CD14-positive monocyte (primary cell): Measurements from ENCODE around the gene FABP7. TPM values are rescaled to one million over a fixed set of nuclear protein-coding genes. Genes with fewer than 3 reads are reported as not detected.

Experiments used
- DNase-seq, 3 donors: peaks; one replicate each; pipeline ENCODE4 v3.0.0-alpha.2; 2011 to 2022
- H2AFZ ChIP-seq: 2 replicates; pipeline ENCODE4 v1.6.0; 2012; ENCODE audit warnings: mild to moderate bottlenecking, low read depth, low read length, inconsistent platforms; ENCODE audit not compliant: insufficient read depth, poor library complexity, severe bottlenecking
- H3K27ac ChIP-seq, 2 donors: 1 replicate in 1 of 2; 2 replicates in 1 of 2; pipeline ENCODE4 v1.5.1; 2012 to 2013; ENCODE audit warnings: low read length in 2 of 2, control low read depth in 1 of 2, inconsistent platforms in 1 of 2, low read depth in 1 of 2, mild to moderate bottlenecking in 1 of 2
- H3K27me3 ChIP-seq, 2 donors: one replicate each; pipeline versions ENCODE4 v1.6.0 to v1.6.1; 2011 to 2013; ENCODE audit warnings: low read length in 2 of 2; ENCODE audit not compliant: control insufficient read depth in 2 of 2, insufficient read depth in 2 of 2
- H3K36me3 ChIP-seq, 2 donors: replicated peaks in 1 of 2; 1 replicate in 1 of 2; 2 replicates in 1 of 2; pipeline versions ENCODE4 v1.5.1 to v1.6.1; 2012 to 2013; ENCODE audit warnings: low read length in 2 of 2, control low read depth in 1 of 2, inconsistent platforms in 1 of 2, mild to moderate bottlenecking in 1 of 2; ENCODE audit not compliant: insufficient read depth in 2 of 2, control insufficient read depth in 1 of 2
- H3K4me1 ChIP-seq, 2 donors: 1 replicate in 1 of 2; 2 replicates in 1 of 2; pipeline versions ENCODE4 v1.5.1 to v1.6.1; 2012 to 2013; ENCODE audit warnings: low read length in 2 of 2, control low read depth in 1 of 2, inconsistent platforms in 1 of 2, mild to moderate bottlenecking in 1 of 2, moderate library complexity in 1 of 2; ENCODE audit not compliant: insufficient read depth in 2 of 2, control insufficient read depth in 1 of 2
- H3K4me2 ChIP-seq: replicated peaks from 2 replicates; pipeline ENCODE3; 2012; ENCODE audit warnings: low read length, moderate library complexity, mild to moderate bottlenecking; ENCODE audit not compliant: poor library complexity, severe bottlenecking; ENCODE audit errors: extremely low read depth
- H3K4me3 ChIP-seq, 3 experiments: fragments of 200-600 bp in 1 of 3; sonication (generic) in 1 of 3; replicated peaks in 1 of 3; 1 replicate in 2 of 3; 2 replicates in 1 of 3; pipeline ENCODE4 v1.5.1; 2011 to 2013; ENCODE audit warnings: low read length in 3 of 3, mild to moderate bottlenecking in 3 of 3, control low read depth in 2 of 3, low read depth in 2 of 3, inconsistent platforms in 1 of 3, moderate library complexity in 1 of 3
- H3K79me2 ChIP-seq: 2 replicates; pipeline ENCODE4 v1.6.0; 2012; ENCODE audit warnings: mild to moderate bottlenecking, control low read depth, inconsistent platforms, low read length, moderate library complexity; ENCODE audit not compliant: insufficient read depth
- H3K9ac ChIP-seq: 2 replicates; pipeline ENCODE4 v1.6.0; 2017; ENCODE audit warnings: low read length, mild to moderate bottlenecking; ENCODE audit not compliant: insufficient read depth, poor library complexity, severe bottlenecking
- H3K9me3 ChIP-seq, 2 donors: replicated peaks in 1 of 2; 1 replicate in 1 of 2; 2 replicates in 1 of 2; pipeline versions ENCODE4 v1.5.1 to v1.6.1; 2012 to 2013; ENCODE audit warnings: low read length in 2 of 2, control low read depth in 1 of 2; ENCODE audit not compliant: control insufficient read depth in 1 of 2, insufficient read depth in 1 of 2
- H4K20me1 ChIP-seq: 2 replicates; pipeline ENCODE4 v1.6.0; 2012; ENCODE audit warnings: mild to moderate bottlenecking, low read length, control low read depth, moderate library complexity; ENCODE audit not compliant: insufficient read depth
- H3K27ac Mint-ChIP-seq, 7 donors: one replicate each; pipeline ENCODE4 v1.8.0; 2020; ENCODE audit warnings: mild to moderate bottlenecking in 7 of 7, mixed read lengths in 7 of 7, moderate library complexity in 6 of 7, inconsistent platforms in 2 of 7
- H3K27me3 Mint-ChIP-seq, 3 donors: one replicate each; pipeline ENCODE4 v1.8.0; 2021 to 2022; ENCODE audit warnings: low read depth in 3 of 3, mild to moderate bottlenecking in 3 of 3, mixed read lengths in 3 of 3, moderate library complexity in 3 of 3, inconsistent platforms in 1 of 3
- H3K36me3 Mint-ChIP-seq, 2 donors: one replicate each; pipeline ENCODE4 v1.8.0; 2020; ENCODE audit warnings: mixed read lengths in 2 of 2, inconsistent platforms in 1 of 2, mild to moderate bottlenecking in 1 of 2
- H3K4me1 Mint-ChIP-seq: one replicate; pipeline ENCODE4 v1.8.0; 2020; ENCODE audit warnings: mild to moderate bottlenecking, mixed read lengths
- H3K4me3 Mint-ChIP-seq, 2 donors: one replicate each; pipeline ENCODE4 v1.8.0; 2020; ENCODE audit warnings: mild to moderate bottlenecking in 2 of 2, mixed read lengths in 2 of 2, moderate library complexity in 1 of 2
- H3K9me3 Mint-ChIP-seq, 7 donors: one replicate each; pipeline ENCODE4 v1.8.0; 2020 to 2022; ENCODE audit warnings: mixed read lengths in 7 of 7, mild to moderate bottlenecking in 6 of 7, moderate library complexity in 6 of 7, inconsistent platforms in 2 of 7
- WGBS: methylation state at CpG from one replicate; pipeline ENCODE4 v1.1.5; 2013; ENCODE audit warnings: missing lambda C conversion rate; ENCODE audit not compliant: insufficient coverage; 5-methylcytosine and 5-hydroxymethylcytosine counted together
- intact Hi-C, 2 donors: fragments of 100-400 bp; cut with micrococcal nuclease; formaldehyde crosslinking; loops; one replicate each; pipeline versions ENCODE4 v1.15.0 to v1.15.1; 2023
- polyA plus RNA-seq, 3 donors: library from polyadenylated mRNA; depleted of rRNA in 1 of 3; unstranded in 2 of 3; stranded (reverse) in 1 of 3; fragments of 300-500 nt in 2 of 3; fragments of >200 nt in 1 of 3; fragmentation: Illumina TruSeq in 2 of 3; gene quantifications; 1 replicate in 2 of 3; 2 replicates in 1 of 3; pipeline ENCODE4 v1.2.3, GENCODE V29; 2012 to 2021
- TF ChIP-seq, protein P1 (sequence below): fragments of 200-600 bp; IDR thresholded peaks from one replicate; pipeline ENCODE4 v1.8.0; 2022; ENCODE audit warnings: antibody characterized with exemption, mild to moderate bottlenecking

FABP7 gene
- polyA plus RNA-seq, 3 donors = not detected

DNA sequence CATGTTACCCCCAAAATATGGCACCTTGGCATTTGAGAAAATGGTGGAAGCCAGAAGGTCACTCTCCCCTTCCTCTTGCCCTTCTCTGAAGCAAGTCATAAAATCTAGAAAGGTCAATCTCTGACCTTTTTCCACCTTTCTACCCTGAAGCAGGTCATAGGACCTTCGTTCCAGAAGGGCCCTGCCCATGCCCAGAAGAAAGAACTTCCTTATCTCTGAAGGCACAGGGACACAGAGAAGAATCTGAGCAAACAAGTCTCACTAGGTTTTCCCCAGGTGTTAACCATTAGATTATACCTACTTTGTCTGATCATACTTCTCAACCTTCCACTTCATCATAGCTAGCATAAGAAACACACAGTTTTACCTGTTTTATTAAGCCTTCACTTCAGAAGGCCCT is 52.0 kb downstream of the FABP7 start:
- DNase-seq = no peak
- peaks cover 10 to 16% of the 10 kb centered on the region in 2 donors for H3K27me3 ChIP-seq
- H3K36me3 ChIP-seq = no peaks in the 10 kb centered on the region
- no peak overlapping the region for H3K4me3 Mint-ChIP-seq
- no peaks in the 10 kb centered on the region for H3K9me3 ChIP-seq
- TF ChIP-seq, protein P1, sequence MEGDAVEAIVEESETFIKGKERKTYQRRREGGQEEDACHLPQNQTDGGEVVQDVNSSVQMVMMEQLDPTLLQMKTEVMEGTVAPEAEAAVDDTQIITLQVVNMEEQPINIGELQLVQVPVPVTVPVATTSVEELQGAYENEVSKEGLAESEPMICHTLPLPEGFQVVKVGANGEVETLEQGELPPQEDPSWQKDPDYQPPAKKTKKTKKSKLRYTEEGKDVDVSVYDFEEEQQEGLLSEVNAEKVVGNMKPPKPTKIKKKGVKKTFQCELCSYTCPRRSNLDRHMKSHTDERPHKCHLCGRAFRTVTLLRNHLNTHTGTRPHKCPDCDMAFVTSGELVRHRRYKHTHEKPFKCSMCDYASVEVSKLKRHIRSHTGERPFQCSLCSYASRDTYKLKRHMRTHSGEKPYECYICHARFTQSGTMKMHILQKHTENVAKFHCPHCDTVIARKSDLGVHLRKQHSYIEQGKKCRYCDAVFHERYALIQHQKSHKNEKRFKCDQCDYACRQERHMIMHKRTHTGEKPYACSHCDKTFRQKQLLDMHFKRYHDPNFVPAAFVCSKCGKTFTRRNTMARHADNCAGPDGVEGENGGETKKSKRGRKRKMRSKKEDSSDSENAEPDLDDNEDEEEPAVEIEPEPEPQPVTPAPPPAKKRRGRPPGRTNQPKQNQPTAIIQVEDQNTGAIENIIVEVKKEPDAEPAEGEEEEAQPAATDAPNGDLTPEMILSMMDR = no peak
- H3K36me3 Mint-ChIP-seq = no peaks in the 10 kb centered on the region
- no peak overlapping the region for H3K9ac ChIP-seq
- intact Hi-C loops = no loop called here
- peaks cover 0 to 2% (median 0%) of the 10 kb centered on the region in 7 donors for H3K9me3 Mint-ChIP-seq
- peaks cover 16 to 20% (median 19%) of the 10 kb centered on the region in 3 donors for H3K27me3 Mint-ChIP-seq
- H3K4me3 ChIP-seq = no peak overlapping the region
- H3K79me2 ChIP-seq = no peaks in the 10 kb centered on the region
- no peak overlapping the region for H3K4me2 ChIP-seq
- no peaks in the 10 kb centered on the region for H4K20me1 ChIP-seq
- no peak overlapping the region for H3K27ac ChIP-seq
- H3K4me1 Mint-ChIP-seq = no peaks in the 10 kb centered on the region
- H3K27ac Mint-ChIP-seq = no peak overlapping the region
- WGBS = 67% methylated on average over 1 of the region's 1 CpG
- no peak overlapping the region for H2AFZ ChIP-seq
- H3K4me1 ChIP-seq = no peaks in the 10 kb centered on the region

DNA sequence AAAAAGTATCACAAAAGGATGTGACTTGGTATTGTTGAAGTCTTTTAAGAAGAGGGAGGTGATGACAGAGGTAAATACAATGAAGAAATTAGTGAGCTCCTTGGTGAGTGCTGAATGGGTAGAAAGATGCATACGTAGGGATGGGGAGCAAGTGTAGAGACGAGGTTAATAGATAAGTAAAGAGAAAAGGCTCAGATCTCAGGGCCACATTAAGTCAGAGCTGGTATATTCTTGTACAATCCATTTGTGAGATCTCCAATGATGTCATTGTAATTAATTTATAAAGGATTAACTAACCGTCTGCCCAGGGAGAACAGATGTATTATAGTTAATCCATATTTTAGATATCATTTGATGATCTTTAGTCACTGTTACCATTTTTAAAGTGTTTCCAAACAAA is 52.9 kb downstream of the FABP7 start:
- peak overlapping the region in 1 of 2 donors; percentile 2 for H3K4me3 Mint-ChIP-seq
- WGBS = no CpG with 5 or more reads among the region's 3 CpGs
- no peaks in the 10 kb centered on the region for H3K4me1 ChIP-seq
- H3K4me1 Mint-ChIP-seq = no peaks in the 10 kb centered on the region
- H3K27ac ChIP-seq = no peak overlapping the region
- H3K27me3 Mint-ChIP-seq = peaks cover 13 to 22% (median 18%) of the 10 kb centered on the region in 3 donors
- no peaks in the 10 kb centered on the region for H3K79me2 ChIP-seq
- no peak overlapping the region for H2AFZ ChIP-seq
- H3K27ac Mint-ChIP-seq = no peak overlapping the region
- H3K36me3 Mint-ChIP-seq = no peaks in the 10 kb centered on the region
- no peak overlapping the region for H3K4me2 ChIP-seq
- peaks cover 0 to 2% (median 0%) of the 10 kb centered on the region in 7 donors for H3K9me3 Mint-ChIP-seq
- H3K9ac ChIP-seq = no peak overlapping the region
- H3K9me3 ChIP-seq = no peaks in the 10 kb centered on the region
- H3K27me3 ChIP-seq = peaks cover 10 to 16% of the 10 kb centered on the region in 2 donors
- no peak overlapping the region for H3K4me3 ChIP-seq
- intact Hi-C loops = no loop called here
- DNase-seq = no peak
- TF ChIP-seq, protein P1 = no peak
- H3K36me3 ChIP-seq = no peaks in the 10 kb centered on the region
- no peaks in the 10 kb centered on the region for H4K20me1 ChIP-seq
